Skin epidermis (tissue), 12 donors: Measurements from ENCODE around the gene ZSCAN20.

Experiments
- H3K27ac ChIP-seq, 21 experiments: fragments of 200-600 bp; sonication (generic) in 11 of 21; one replicate each; pipeline ENCODE4 v1.5.0; 2020; ENCODE audit warnings: mild to moderate bottlenecking in 3 of 21, inconsistent platforms in 2 of 21, moderate library complexity in 2 of 21
- H3K4me3 ChIP-seq, 7 experiments: fragments of 200-600 bp; sonication (generic) in 2 of 7; one replicate each; pipeline ENCODE4 v1.5.0; 2020; ENCODE audit warnings: inconsistent platforms in 2 of 7, mild to moderate bottlenecking in 2 of 7, moderate library complexity in 1 of 7

Gene ZSCAN20

GRCh38 chr1:33472269-33472980, at the start of gene ZSCAN20:
Gene ZSCAN20 (plus strand): TSS chr1:33472645. CDS start chr1:33479289, 6,644 bp downstream.
- Histone ChIP-seq H3K27ac (peak within 1 kb of the TSS in 20 of 21 experiments; percentile 39 to 82 (median 71)), H3K4me3 (peak within 1 kb of the TSS; percentile 37 to 58 (median 51))

- no peak overlapping the region for H3K4me3 ChIP-seq
- no peak overlapping the region for H3K27ac ChIP-seq
These were observed 48.2 kb upstream of the ZSCAN20 start for GRCh38 chr1:33424205-33424604.

GRCh38 chr1:33424610-33425009, 47.8 kb upstream of the ZSCAN20 start:
- H3K4me3 ChIP-seq = no peak overlapping the region

GRCh38 chr1:33425900-33426299, 46.5 kb upstream of the ZSCAN20 start:
- no peak overlapping the region for H3K27ac ChIP-seq
- no peak overlapping the region for H3K4me3 ChIP-seq

More at GRCh38 chr1:33424610-33425009, 47.8 kb upstream of the ZSCAN20 start:
- no peak overlapping the region for H3K27ac ChIP-seq

- Histone ChIP-seq H3K4me3 (no peak overlapping the region), H3K27ac (no peak overlapping the region)
These were observed 45.5 kb upstream of the ZSCAN20 start for GRCh38 chr1:33426916-33427315.

- no peak overlapping the region for H3K4me3 ChIP-seq
These were observed 43.8 kb upstream of the ZSCAN20 start for GRCh38 chr1:33428661-33429060.

GRCh38 chr1:33429332-33429731, 43.1 kb upstream of the ZSCAN20 start:
- Histone ChIP-seq H3K4me3 (peak overlapping the region in 3 of 7 experiments; percentile 51 to 78 (median 59)), H3K27ac (no peak overlapping the region)

More at GRCh38 chr1:33428661-33429060, 43.8 kb upstream of the ZSCAN20 start:
- no peak overlapping the region for H3K27ac ChIP-seq

GRCh38 chr1:33429856-33430691, 42.4 kb upstream of the ZSCAN20 start:
- Histone ChIP-seq H3K4me3 (peak overlapping the region; percentile 51 to 78 (median 72)), H3K27ac (peak overlapping the region in 20 of 21 experiments; percentile 23 to 87 (median 74))

GRCh38 chr1:33430692-33431593, 41.5 kb upstream of the ZSCAN20 start, which contains the start of gene PHC2:
Gene PHC2 (minus strand): TSS chr1:33431095. CDS start chr1:33375539, 55,556 bp downstream.
- Histone ChIP-seq H3K4me3 (peak within 1 kb of the TSS; percentile 51 to 78 (median 72)), H3K27ac (peak within 1 kb of the TSS in 20 of 21 experiments; percentile 23 to 87 (median 74))

GRCh38 chr1:33433509-33434362, 38.7 kb upstream of the ZSCAN20 start:
- Histone ChIP-seq H3K4me3 (no peak overlapping the region), H3K27ac (peak overlapping the region in 14 of 21 experiments; percentile 6 to 69 (median 39))

GRCh38 chr1:33434363-33434750, 38.1 kb upstream of the ZSCAN20 start:
- H3K27ac ChIP-seq = peak overlapping the region in 7 of 21 experiments; percentile 6 to 54 (median 37)
- no peak overlapping the region for H3K4me3 ChIP-seq

GRCh38 chr1:33435096-33435820, 37.2 kb upstream of the ZSCAN20 start:
- Histone ChIP-seq H3K4me3 (no peak overlapping the region), H3K27ac (peak overlapping the region in 4 of 21 experiments; percentile 1 to 54 (median 26))

- Histone ChIP-seq H3K4me3 (no peak overlapping the region), H3K27ac (no peak overlapping the region)
These were observed 35.7 kb upstream of the ZSCAN20 start for GRCh38 chr1:33436557-33437285.

- Histone ChIP-seq H3K4me3 (no peak overlapping the region), H3K27ac (no peak overlapping the region)
These were observed 33.9 kb upstream of the ZSCAN20 start for GRCh38 chr1:33438364-33439160.

- Histone ChIP-seq H3K4me3 (no peak overlapping the region), H3K27ac (no peak overlapping the region)
These were observed 32.8 kb upstream of the ZSCAN20 start for GRCh38 chr1:33439662-33440061.

- no peak overlapping the region for H3K27ac ChIP-seq
- H3K4me3 ChIP-seq = no peak overlapping the region
These were observed 31.2 kb upstream of the ZSCAN20 start for GRCh38 chr1:33441088-33441745.
